GM12892 (cell line): ENCODE results near the gene COG5.

Experiments used
- POLR2A ChIP-seq: IDR thresholded peaks from 2 replicates; pipeline ENCODE4 v1.6.1; 2011; ENCODE audit warnings: low read depth, low read length, control low read depth
- POLR2AphosphoS5 ChIP-seq: IDR thresholded peaks from 2 replicates; pipeline ENCODE4 v1.6.1; 2011; ENCODE audit warnings: low read depth, low read length, control low read depth
- TAF1 ChIP-seq: IDR thresholded peaks from 2 replicates; pipeline ENCODE4 v1.6.1; 2011; ENCODE audit warnings: low read depth, mild to moderate bottlenecking, control low read depth, low read length, borderline replicate concordance

DNA sequence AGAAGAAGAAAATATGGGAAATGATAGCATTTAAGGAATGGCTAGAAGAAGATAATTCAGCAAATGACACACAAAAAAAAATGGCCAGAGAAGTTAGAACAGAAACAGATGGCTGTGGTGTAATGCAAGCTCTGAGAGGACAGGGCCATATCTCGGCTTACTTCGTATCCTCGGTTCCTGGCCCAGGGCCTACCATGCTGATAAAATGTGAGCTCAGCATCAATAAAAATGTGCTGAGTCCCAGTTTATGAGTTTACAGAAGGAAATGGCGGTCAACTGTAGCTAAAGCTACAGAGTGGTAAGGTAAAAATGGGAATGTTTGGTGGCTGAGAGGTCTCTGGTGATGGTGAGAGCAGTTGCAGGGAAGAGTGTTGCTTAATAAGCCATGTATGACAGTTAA is 354.2 kb downstream of the COG5 start:
- no peak for TF ChIP-seq POLR2A
- TF ChIP-seq TAF1: no peak
- TF ChIP-seq POLR2AphosphoS5: no peak
